UCSD-AML1 (cell line): ENCODE measurements around the gene COLEC12.
A peak's percentile ranks its signal among the peaks of the same experiment; 100 is the strongest.

Source experiments
- DNase-seq: peaks from one replicate; lab custom pipeline; 2025; ENCODE audit not compliant: unreplicated experiment; lab: John Stamatoyannopoulos, UW

COLEC12 gene

GRCh38 chr18:475202-476031 is 25.1 kb downstream of the COLEC12 start:
- DNase-seq: no peak

DNA sequence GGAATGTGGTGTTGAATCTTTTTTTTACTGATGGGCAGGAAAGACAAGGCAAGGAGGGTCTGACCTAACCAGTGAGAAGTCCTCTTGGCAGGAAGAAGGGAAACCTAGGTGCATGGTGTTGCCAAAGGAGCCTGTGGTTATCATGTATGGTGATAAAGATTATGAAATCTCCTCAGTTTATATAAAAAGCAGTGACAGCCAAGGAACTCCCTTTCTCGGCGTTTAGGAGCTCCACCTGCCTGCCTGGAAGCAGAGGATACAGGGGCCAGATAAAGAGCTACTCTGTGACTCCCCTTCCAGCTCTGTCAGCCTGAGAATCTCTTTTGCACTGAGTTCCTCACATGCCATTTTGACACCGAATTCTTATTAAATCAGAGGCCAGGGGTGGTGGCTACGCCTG is 26.1 kb downstream of the COLEC12 start:
- no peak for DNase-seq

DNA sequence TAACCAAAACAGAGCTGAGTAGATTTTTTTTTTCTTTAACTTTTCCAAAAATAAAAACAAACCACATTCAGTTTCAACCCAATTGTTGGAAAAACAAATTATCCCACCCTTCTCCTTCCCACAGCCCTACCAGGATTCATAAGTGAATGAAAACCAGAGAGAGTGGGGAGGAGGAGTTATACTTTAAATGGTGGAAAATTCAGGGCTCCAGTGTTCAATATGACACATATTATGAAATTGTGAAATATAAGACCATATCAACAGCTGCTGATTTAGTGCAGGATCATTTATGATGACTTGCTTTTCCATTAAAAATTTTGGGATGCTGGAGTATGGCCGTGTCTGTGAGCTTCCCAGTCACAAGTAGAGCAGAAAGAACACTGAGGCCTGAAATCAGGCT is 26.7 kb downstream of the COLEC12 start:
- no peak for DNase-seq

DNA sequence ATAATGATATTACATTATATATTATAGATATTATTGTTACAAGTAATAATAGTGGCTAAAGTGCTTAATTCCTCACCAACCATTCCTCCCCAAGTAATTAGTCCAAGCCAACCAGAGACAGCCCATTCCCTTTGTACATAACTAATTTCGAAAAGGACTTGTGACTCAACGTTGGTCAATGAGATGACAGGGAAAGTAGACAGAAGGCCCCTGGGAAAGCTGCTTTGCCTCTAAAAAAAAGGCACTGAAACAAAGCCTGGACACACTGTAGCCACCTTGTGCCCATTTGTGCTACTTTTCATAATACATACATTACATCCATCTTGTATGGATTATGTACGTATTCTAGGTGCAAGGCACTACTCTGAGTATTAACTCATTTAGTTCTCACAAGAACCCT is 28.8 kb downstream of the COLEC12 start:
- no peak for DNase-seq

DNA sequence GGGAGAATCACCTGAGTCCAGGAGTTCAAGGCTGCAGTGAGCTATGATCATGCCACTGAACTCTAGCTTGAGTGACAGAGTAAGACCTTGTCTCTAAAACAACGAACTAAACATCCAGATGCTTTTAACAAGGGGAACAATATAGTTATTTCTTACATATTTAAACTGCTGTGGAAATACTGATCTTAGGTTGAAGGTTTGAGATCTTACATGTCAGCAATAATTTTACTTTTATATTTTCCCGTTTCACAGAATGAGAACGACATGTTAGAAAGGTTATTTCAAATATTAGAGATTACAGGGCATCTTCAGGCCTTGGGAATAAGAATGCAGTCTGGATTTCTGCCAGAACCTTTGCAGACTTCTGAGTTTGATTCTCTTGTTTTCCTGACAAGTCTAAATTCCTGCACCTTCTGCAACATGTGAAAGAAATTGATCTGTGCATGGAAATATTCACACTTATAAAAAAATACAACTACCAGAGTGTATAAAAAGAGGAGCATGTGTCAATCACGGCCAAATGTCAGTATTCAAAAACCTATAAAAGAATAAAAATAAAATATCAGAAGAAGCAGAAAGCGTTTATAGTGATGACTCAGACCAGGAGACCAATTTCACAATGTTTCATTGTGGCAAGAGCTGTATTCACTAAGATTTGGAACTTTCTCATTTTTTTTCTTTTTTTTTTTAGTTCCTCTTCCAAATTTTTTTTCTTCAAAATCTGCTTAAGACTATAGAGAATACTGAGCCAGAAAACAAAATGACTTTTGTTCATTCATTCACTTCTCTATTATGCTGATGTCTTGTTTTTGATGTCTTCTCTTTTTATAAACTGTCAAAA is 29.6 kb downstream of the COLEC12 start:
- no peak for DNase-seq

DNA sequence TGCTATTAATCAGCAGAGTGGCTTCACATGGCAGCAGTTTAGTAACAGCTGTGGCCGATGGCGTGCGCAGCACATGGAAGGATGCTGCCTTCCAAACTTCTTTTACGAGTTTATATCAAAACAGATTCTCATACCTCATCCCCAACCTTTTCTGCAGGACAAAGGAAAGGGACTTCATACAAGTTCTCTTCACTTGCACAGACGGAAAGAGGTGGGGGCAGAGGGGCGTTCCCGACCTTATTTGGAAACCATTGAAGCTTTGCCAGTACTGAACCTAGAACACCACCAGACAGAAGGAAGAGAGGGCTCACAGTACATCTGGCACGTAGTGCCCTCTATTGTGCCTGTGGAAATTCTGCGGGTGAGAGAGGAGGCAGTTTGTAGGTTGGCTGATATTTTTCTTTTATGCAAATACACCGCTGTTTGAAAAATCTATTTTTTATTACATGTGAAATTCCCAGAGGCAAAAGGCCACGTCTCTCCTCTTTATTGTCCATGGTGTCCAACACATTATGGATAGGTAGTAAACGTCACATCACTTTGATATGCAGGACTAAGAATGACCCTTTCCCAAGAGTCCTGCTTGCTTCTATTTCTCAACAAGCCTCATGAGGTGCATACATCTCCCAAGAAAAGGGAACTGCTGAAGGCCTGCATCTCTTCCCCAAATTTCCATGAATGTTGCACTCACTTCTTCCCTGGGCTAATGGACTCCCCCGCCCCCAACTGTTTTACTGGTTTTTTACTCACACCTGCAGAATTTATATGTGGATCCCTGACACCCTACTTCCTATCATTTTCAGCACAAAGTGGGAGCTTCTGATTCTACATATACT is 31.3 kb downstream of the COLEC12 start:
- DNase-seq: no peak

- DNase-seq: peak; percentile 53
Observed at GRCh38 chr18:463827-464541, 36.5 kb downstream of the COLEC12 start.

GRCh38 chr18:463403-463802 is 37.1 kb downstream of the COLEC12 start:
- DNase-seq: no peak

GRCh38 chr18:461762-462161 is 38.7 kb downstream of the COLEC12 start:
- no peak for DNase-seq

DNA sequence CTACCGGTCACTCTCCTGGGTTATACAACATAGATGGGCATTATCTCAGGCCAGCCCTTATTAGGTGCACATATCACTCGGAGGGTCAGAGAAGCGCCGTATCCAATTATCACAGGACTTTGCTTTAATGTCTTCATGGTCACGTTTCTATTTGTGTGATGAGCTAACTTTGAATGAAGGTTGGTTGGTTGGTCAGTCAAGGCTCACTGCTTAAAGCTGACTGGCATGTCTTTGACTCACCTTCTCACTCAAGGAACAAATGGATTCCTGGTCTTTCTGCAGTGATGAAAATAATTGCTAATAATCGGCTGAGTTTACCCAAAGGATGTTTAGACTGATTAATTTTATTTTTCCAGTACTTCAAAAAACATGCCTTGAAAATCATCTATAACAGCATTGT is 39.7 kb downstream of the COLEC12 start:
- DNase-seq: no peak

- DNase-seq: no peak
Observed at GRCh38 chr18:459814-460593, 40.5 kb downstream of the COLEC12 start.

GRCh38 chr18:457521-458412 is 42.7 kb downstream of the COLEC12 start:
- DNase-seq: no peak

GRCh38 chr18:457140-457519 is 43.4 kb downstream of the COLEC12 start:
- DNase-seq: peak; percentile 22

GRCh38 chr18:456361-457139 is 44.0 kb downstream of the COLEC12 start:
- no peak for DNase-seq

- DNase-seq: no peak
Observed at GRCh38 chr18:453400-453799, 47.1 kb downstream of the COLEC12 start.

DNA sequence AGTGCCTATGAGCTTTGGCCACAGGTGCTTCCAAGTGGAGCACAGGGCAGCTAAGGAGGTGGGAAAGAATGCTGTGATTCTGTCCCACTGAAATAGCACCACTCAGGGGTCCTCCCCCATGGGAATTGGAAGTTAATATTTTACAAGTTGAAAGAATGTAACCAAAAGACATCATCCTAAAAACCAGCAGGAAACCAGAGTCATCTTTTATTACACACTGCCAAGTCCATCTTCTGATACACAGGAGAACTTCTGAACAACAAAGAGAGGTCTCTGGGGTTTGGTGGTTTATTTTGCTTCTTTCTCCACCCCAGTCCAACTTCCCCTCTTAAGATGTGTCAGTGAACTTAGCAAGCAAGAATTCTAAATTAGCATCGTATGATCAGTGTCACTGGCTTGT is 47.7 kb downstream of the COLEC12 start:
- DNase-seq: no peak

- no peak for DNase-seq
Observed at GRCh38 chr18:449374-449773, 51.1 kb downstream of the COLEC12 start.

DNA sequence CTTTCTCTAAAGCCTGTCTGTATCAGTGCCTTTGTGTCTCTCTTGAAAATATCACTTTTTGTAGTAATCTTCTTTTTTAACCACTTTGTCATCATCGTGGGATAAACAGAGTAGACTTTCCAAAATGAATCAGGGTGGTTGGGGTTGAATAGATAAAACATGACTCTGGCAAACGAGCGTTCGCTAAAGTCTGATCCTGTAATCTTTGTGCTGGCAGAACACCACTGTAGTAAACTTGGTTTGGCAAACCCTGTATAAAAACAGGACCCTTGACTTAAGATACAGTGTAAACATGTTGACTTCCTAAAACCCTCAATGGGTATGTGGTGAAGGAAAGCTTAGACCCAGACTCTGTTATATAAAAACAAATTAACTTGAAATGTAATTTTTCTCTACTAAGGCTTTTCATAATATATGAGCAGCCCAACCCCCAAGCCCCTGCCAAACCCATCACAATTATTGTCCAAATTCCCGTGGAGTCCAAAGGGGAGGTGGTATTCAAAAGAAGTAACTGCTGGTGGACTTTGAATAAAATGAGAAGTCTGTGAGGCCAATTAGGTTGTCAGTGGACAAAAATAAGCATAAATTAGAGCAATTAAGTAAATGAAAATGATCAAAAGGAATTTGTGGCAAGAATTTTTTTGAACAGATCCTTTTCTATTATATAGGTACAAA is 52.2 kb downstream of the COLEC12 start:
- no peak for DNase-seq
